Activated CD8-positive, alpha-beta T cell treated with anti-CD3 and anti-CD28 coated beads, Interleukin-2, amount 10 ng/mL, durations not matched to agents 7 days and 5 days (primary cell): ENCODE data around the gene NRXN3. TPM values are rescaled to one million over a fixed set of nuclear protein-coding genes. Genes with fewer than 3 reads are reported as not detected.

Source experiments
- ATAC-seq: fragments of 150-1000 bp; cut with Tn5 transposase; one replicate; pipeline ENCODE4 v1.10.0; 2021; ENCODE audit warnings: moderate library complexity
- CTCF ChIA-PET: fragments of 350-600 bp; sonication (Branson Sonifier 250); formaldehyde crosslinking; loops from one replicate; lab custom pipeline; 2021; ENCODE audit warnings: antibody characterized with exemption; lab: Charles Lee
- POLR2A ChIA-PET: fragments of 350-600 bp; sonication (Branson Sonifier 250); formaldehyde crosslinking; loops from one replicate; lab custom pipeline; 2021; ENCODE audit warnings: antibody characterized with exemption; lab: Charles Lee
- DNase-seq: peaks from one replicate; pipeline ENCODE4 v3.0.0-alpha.2; 2020
- H3K27ac Mint-ChIP-seq: one replicate; pipeline ENCODE4 v1.8.0; 2021; ENCODE audit warnings: mild to moderate bottlenecking, mixed read lengths
- H3K27me3 Mint-ChIP-seq: one replicate; pipeline ENCODE4 v1.8.0; 2021; ENCODE audit warnings: low read depth, mixed read lengths
- H3K36me3 Mint-ChIP-seq: one replicate; pipeline ENCODE4 v1.8.0; 2021; ENCODE audit warnings: low read depth, mixed read lengths
- H3K4me1 Mint-ChIP-seq: one replicate; pipeline ENCODE4 v1.8.0; 2021; ENCODE audit warnings: low read depth, mixed read lengths
- H3K4me3 Mint-ChIP-seq: one replicate; pipeline ENCODE4 v1.8.0; 2021; ENCODE audit warnings: mild to moderate bottlenecking, mixed read lengths
- H3K9me3 Mint-ChIP-seq: one replicate; pipeline ENCODE4 v1.8.0; 2022; ENCODE audit warnings: mixed read lengths; ENCODE audit not compliant: insufficient read depth
- total RNA-seq, 2 experiments: library from RNA; stranded (reverse); gene quantifications; one replicate each; pipeline ENCODE4 v1.2.3, GENCODE V29; 2021

NRXN3 gene
- total RNA-seq, 2 experiments from 2014 or later = not detected

- H3K27me3 Mint-ChIP-seq = no peaks in the 10 kb centered on the region
- peak; percentile 33 for DNase-seq
- H3K36me3 Mint-ChIP-seq = no peaks in the 10 kb centered on the region
- no peak for ATAC-seq
- ChIA-PET CTCF (interaction anchor here (1.4 kb wide), 1 partner anchor 9 kb away, joined by 6 read pairs; no protein-coding TSS in a partner anchor), POLR2A (interaction anchor here (0.6 kb wide), 1 partner anchor 89 kb away, joined by 3 read pairs; no protein-coding TSS in a partner anchor)
- no peak overlapping the region for H3K27ac Mint-ChIP-seq
- H3K9me3 Mint-ChIP-seq = no peaks in the 10 kb centered on the region
- no peaks in the 10 kb centered on the region for H3K4me1 Mint-ChIP-seq
- no peak overlapping the region for H3K4me3 Mint-ChIP-seq
Observed at GRCh38 chr14:78902010-78902623, 731.9 kb downstream of the NRXN3 start.

DNA sequence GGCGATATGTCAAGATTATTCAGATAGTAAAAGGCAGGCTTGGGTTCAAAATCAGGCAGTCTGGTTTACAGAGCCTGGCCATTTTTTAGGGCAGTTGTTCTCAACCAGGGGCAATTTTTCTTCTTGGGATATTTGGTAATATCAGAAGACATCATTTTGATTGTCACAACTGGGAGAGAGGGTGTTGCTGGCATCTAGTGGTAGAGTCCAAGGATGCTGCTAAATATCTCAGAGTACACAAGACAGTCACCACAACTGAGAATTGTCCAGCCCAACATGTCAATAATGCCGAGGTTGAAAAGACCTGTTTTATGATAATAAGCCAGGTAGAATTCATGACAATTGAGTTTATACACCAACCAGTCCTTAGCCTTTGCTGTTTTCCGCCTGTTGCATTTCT lies 733.9 kb downstream of the NRXN3 start:
- ChIA-PET POLR2A (no interaction called here), CTCF (no interaction called here)
- no peaks in the 10 kb centered on the region for H3K27me3 Mint-ChIP-seq
- no peaks in the 10 kb centered on the region for H3K4me1 Mint-ChIP-seq
- H3K36me3 Mint-ChIP-seq = no peaks in the 10 kb centered on the region
- ATAC-seq = no peak
- DNase-seq = no peak
- no peak overlapping the region for H3K4me3 Mint-ChIP-seq
- no peak overlapping the region for H3K27ac Mint-ChIP-seq
- H3K9me3 Mint-ChIP-seq = no peaks in the 10 kb centered on the region

- Mint-ChIP-seq H3K4me3 (no peak overlapping the region), H3K27me3 (no peaks in the 10 kb centered on the region), H3K27ac (no peak overlapping the region), H3K9me3 (no peaks in the 10 kb centered on the region), H3K4me1 (no peaks in the 10 kb centered on the region), H3K36me3 (no peaks in the 10 kb centered on the region)
- ATAC-seq (no peak), DNase-seq (no peak)
- POLR2A ChIA-PET = no interaction called here
- CTCF ChIA-PET = no interaction called here
Observed at GRCh38 chr14:78917462-78917861, 747.3 kb downstream of the NRXN3 start.

GRCh38 chr14:78921856-78922255 lies 751.7 kb downstream of the NRXN3 start:
- Mint-ChIP-seq H3K27me3 (no peaks in the 10 kb centered on the region), H3K27ac (no peak overlapping the region), H3K36me3 (no peaks in the 10 kb centered on the region), H3K9me3 (no peaks in the 10 kb centered on the region), H3K4me3 (no peak overlapping the region), H3K4me1 (no peaks in the 10 kb centered on the region)
- CTCF ChIA-PET = no interaction called here
- POLR2A ChIA-PET = no interaction called here
- ATAC-seq = no peak
- DNase-seq = no peak

DNA sequence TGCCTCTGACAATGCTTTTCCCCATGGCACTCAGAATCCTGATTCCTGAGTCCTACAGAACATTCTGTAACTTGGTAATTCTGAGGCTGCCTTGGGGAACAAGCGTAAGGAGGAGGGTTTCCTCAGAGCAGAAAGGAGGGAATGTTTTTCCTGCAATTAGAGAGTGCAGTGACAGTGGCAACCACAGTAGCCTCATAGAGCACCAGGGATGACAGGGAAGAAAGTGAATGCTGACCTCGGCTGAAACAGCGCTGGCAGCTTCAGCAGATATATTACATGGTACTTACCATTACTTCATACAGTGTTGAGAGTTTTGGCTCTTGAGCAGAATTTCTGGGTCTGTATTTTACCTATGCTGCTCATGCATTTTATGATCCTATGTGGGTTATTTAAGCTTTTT lies 757.1 kb downstream of the NRXN3 start:
- no peak for ATAC-seq
- CTCF ChIA-PET = no interaction called here

GRCh38 chr14:78933166-78933565 lies 763.0 kb downstream of the NRXN3 start:
- DNase-seq = no peak
- ChIA-PET POLR2A (no interaction called here), CTCF (interaction anchor here (1.0 to 1.6 kb wide), 4 partner anchors 19 to 1918 kb away, joined by 3 to 9 read pairs (median 4); no protein-coding TSS in a partner anchor)
- Mint-ChIP-seq H3K9me3 (no peaks in the 10 kb centered on the region), H3K36me3 (no peaks in the 10 kb centered on the region), H3K27me3 (no peaks in the 10 kb centered on the region), H3K4me1 (no peaks in the 10 kb centered on the region), H3K4me3 (no peak overlapping the region), H3K27ac (no peak overlapping the region)
- ATAC-seq = no peak

More for the DNA sequence above, 757.1 kb downstream of the NRXN3 start:
- H3K27ac Mint-ChIP-seq = no peak overlapping the region
- no peak overlapping the region for H3K4me3 Mint-ChIP-seq
- DNase-seq = no peak
- no peaks in the 10 kb centered on the region for H3K9me3 Mint-ChIP-seq
- no peaks in the 10 kb centered on the region for H3K27me3 Mint-ChIP-seq
- no peaks in the 10 kb centered on the region for H3K36me3 Mint-ChIP-seq
- H3K4me1 Mint-ChIP-seq = no peaks in the 10 kb centered on the region
- POLR2A ChIA-PET = no interaction called here

DNA sequence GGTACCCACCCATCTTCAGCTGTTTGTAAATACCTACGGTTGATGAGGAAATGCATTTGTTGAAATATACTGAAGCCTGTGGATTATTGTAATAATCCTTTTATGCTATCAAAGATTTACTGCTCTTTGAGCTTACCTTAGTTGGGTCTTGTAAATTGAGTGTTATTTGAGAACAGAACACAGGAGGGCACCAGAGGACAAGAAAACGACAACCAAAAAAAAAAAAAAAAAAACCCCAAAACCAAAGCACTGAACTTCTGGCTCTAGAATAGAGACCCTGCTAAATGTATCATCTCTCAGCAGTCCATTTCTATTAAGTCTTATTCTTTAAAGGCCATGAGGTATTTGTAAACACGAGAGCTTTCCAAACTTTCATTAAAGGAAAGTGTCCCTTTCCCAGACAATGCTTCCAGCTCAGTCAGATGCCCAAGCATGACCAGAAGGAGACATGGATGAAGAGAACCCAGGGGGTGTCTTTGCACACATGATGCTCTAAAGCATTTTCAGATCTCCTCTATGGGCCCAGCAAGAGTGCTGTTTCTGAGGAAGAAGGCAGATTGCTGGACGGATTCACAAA lies 763.9 kb downstream of the NRXN3 start:
- no peak overlapping the region for H3K27ac Mint-ChIP-seq
- ATAC-seq = no peak
- DNase-seq = no peak
- H3K4me3 Mint-ChIP-seq = no peak overlapping the region
- H3K27me3 Mint-ChIP-seq = no peaks in the 10 kb centered on the region
- ChIA-PET POLR2A (no interaction called here), CTCF (interaction anchor here (0.6 to 1.6 kb wide), 7 partner anchors 18 to 1926 kb away, joined by 3 to 9 read pairs (median 4); no protein-coding TSS in a partner anchor)
- no peaks in the 10 kb centered on the region for H3K4me1 Mint-ChIP-seq
- no peaks in the 10 kb centered on the region for H3K36me3 Mint-ChIP-seq
- H3K9me3 Mint-ChIP-seq = no peaks in the 10 kb centered on the region

DNA sequence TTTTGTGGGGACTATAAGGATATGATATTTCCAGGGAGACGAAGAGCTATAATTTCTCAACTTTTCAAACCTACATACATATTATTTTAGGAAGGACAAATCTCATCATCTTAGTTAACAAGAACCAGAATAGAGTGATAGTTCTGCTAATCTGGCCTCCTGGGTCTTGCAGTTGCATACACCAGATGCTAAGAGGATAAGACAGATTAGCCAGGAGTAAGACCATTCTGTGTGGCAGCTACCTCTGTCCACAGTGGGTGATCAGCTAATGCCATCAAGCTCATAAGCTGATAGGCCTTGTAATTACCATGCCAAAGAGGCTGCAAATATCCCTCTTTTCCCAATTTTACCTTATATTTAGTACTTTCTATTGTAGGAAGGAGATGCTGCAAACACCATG lies 776.8 kb downstream of the NRXN3 start:
- CTCF ChIA-PET = no interaction called here
- Mint-ChIP-seq H3K27me3 (peaks cover 2% of the 10 kb centered on the region), H3K4me3 (no peak overlapping the region), H3K9me3 (no peaks in the 10 kb centered on the region), H3K36me3 (no peaks in the 10 kb centered on the region), H3K27ac (no peak overlapping the region), H3K4me1 (no peaks in the 10 kb centered on the region)
- DNase-seq = no peak
- POLR2A ChIA-PET = no interaction called here
- ATAC-seq = no peak

- H3K4me3 Mint-ChIP-seq = no peak overlapping the region
- no peaks in the 10 kb centered on the region for H3K36me3 Mint-ChIP-seq
- POLR2A ChIA-PET = no interaction called here
- no peaks in the 10 kb centered on the region for H3K9me3 Mint-ChIP-seq
- no peak overlapping the region for H3K27ac Mint-ChIP-seq
- CTCF ChIA-PET = no interaction called here
- peaks cover 2% of the 10 kb centered on the region for H3K27me3 Mint-ChIP-seq
- DNase-seq (no peak), ATAC-seq (no peak)
- H3K4me1 Mint-ChIP-seq = no peaks in the 10 kb centered on the region
Observed at GRCh38 chr14:78947681-78948080, 777.5 kb downstream of the NRXN3 start.

- Mint-ChIP-seq H3K4me1 (no peaks in the 10 kb centered on the region), H3K27me3 (peaks cover 2% of the 10 kb centered on the region), H3K36me3 (no peaks in the 10 kb centered on the region), H3K4me3 (no peak overlapping the region), H3K9me3 (no peaks in the 10 kb centered on the region), H3K27ac (no peak overlapping the region)
- no peak for DNase-seq
- no peak for ATAC-seq
- POLR2A ChIA-PET = no interaction called here
- CTCF ChIA-PET = no interaction called here
Observed at GRCh38 chr14:78950649-78951048, 780.5 kb downstream of the NRXN3 start.

DNA sequence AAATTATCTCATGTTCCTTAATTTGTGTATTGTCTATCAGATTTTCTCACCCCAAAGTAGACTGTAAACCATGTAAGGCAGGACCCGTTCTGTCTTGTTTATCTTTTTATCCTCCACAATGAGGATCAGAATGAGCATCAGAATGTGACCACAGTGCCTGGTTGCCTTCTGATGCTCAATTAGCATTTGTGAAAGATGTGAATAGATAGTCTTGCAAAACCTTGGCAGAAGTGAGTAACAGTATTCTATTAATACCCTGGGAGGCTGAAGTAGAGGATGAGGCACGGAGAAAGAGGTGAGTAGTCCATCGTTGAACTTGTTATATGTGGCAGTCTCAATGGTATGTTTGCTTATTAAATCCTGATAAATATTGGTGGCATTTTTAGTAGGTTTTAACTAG lies 781.4 kb downstream of the NRXN3 start:
- H3K4me3 Mint-ChIP-seq = no peak overlapping the region
- no peaks in the 10 kb centered on the region for H3K36me3 Mint-ChIP-seq
- H3K27me3 Mint-ChIP-seq = peaks cover 2% of the 10 kb centered on the region
- ChIA-PET CTCF (no interaction called here), POLR2A (no interaction called here)
- H3K27ac Mint-ChIP-seq = no peak overlapping the region
- no peaks in the 10 kb centered on the region for H3K9me3 Mint-ChIP-seq
- ATAC-seq = no peak
- H3K4me1 Mint-ChIP-seq = no peaks in the 10 kb centered on the region
- no peak for DNase-seq

DNA sequence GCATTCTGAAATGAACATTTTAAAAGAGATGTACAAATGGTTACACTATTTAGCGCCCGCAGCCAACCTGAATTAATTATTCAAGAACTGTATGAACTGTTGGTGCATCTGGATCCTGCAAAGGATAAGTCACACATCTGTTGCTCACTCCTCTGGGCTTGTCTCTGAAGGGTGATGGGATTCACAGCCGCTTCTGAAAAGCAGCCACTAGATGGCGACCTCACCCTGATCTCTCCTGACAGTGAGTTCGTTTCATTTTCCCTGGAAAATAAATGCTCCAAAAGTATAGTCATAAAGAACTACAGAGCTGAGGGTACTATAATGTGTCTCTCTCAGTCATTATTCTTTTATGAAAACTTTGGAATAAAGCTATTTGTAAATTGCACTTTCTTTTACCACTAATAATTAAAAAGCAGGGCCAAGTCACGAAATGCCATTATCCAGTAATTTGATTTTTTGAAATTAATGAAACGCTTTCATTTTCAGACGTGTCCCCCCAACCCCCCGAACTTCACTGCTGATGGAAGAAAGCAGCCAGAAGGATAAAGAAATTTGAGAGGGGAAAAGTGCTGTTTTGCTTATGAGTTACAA lies 789.6 kb downstream of the NRXN3 start:
- ChIA-PET POLR2A (no interaction called here), CTCF (interaction anchor here (0.9 to 2.2 kb wide), 8 partner anchors 10 to 62 kb away, joined by 3 to 9 read pairs (median 3); no protein-coding TSS in a partner anchor)
- no peaks in the 10 kb centered on the region for H3K36me3 Mint-ChIP-seq
- peaks cover 2% of the 10 kb centered on the region for H3K27me3 Mint-ChIP-seq
- H3K27ac Mint-ChIP-seq = no peak overlapping the region
- no peak overlapping the region for H3K4me3 Mint-ChIP-seq
- H3K9me3 Mint-ChIP-seq = no peaks in the 10 kb centered on the region
- DNase-seq (peak; percentile 53), ATAC-seq (no peak)
- no peaks in the 10 kb centered on the region for H3K4me1 Mint-ChIP-seq
